Amygdala (tissue), 56 donors: ENCODE data around the gene RCL1.
A peak's percentile ranks its signal among the peaks of the same experiment; 100 is the strongest.
"Not testable (repeated sequence)": the region's sequence is repeated elsewhere in the genome, so short reads cannot be mapped to it uniquely, and the experiment has no call there.

ENCODE experiments used
- DNase-seq, 56 donors: peaks; one replicate each; lab custom pipeline; 2025; lab: John Stamatoyannopoulos, UW

Gene RCL1

DNA sequence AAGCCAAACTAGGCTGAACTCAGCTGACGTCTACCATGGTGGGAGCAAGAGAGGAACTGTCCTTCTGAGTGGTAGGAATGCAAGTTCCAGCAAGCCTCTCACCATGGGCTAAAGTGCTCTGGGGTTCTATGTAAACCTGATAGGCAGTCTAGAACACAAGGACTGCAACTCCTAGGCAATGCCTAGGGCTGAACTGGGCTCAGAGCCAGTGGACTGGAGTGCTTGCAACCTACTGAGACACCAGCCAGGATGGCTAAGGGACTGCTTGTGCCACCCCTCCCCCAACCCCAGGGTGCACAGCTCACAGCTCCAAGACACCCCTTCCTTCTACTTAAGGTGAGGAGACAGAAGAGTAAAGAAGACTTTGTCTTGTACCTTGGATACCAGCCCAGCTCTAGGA, 12.1 kb upstream of the RCL1 start:
- DNase-seq = no peak

DNA sequence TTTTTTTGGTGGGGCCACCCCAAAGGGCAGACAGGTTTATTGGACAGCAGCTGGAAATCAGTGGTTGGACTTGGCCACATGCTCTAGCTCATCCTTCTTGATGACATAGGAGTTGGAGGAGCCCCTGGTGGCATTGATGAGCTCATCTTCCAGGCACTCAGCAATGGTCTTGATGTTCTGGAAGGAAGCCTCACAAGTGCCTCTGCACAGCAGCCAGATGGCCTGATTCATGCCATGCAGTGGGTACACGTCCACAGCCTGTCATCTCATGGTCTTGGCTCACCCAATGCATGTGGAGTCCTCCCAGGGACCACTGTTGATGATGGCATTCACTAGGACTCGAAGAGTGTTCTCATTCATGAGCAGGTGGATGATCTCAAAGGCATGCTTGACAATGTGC, 11.3 kb upstream of the RCL1 start:
- no peak for DNase-seq

DNA sequence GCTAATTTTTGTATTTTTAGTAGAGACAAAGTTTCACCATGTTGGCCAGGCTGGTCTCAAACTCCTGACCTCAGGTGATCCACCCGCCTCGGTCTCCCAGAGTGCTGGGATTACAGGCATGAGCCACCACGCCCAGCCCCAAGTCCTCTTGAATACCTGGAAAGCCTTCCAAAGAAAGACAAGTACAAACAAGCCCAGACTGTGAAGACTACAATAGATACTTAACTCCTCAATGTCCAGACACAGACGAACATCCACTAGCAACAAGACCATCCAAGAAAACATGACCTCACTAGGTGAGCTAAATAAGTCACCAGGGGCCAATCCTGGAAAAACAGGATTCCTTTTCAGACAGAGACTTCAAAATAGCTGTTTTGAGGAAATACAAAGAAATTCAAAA, 9.6 kb upstream of the RCL1 start:
- not testable (repeated sequence) for DNase-seq

GRCh38 chr9:4784403-4784802, 8.3 kb upstream of the RCL1 start:
- DNase-seq = no peak

DNA sequence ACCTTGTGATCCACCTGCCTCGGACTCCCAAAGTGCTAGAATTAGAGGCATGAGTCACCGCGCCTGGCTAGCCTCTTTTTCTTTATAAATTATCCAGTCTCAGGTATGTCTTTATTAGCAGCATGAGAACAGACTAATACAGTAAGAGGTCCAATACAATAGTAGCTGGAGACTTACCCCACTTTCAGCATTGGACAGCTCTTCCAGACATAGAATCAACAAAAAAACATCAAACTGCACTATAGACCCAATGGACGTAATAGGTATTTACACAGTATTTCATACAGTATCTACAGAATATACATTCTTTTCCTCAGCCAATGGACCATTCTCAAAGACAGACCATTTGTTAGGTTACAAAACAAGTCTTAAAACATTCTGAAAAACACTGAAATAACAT, 6.1 kb upstream of the RCL1 start:
- DNase-seq = no peak

- no peak for DNase-seq
These were observed 4.9 kb upstream of the RCL1 start for GRCh38 chr9:4787876-4788275.

DNA sequence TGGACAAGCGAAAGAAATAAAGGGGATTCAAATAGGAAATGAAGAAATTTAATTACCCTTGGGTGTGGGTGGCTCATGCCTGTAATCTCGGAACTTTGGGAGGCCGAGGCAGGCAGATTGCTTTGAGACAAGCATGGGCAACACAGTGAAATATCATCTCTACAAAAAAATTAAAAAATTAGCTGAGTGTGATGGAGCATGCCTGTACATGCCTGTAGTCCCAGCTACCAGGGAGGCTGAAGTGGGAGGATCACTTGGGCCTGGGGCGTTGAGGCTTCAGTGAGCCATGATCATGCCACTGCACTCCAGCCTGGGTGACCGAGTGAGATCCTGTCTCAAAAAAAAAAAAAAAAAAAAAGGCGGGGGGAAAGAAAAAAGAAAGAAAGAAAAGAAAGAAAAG, 4.0 kb upstream of the RCL1 start:
- no peak for DNase-seq

GRCh38 chr9:4792054-4792571, 631 bp upstream of the RCL1 start:
- DNase-seq = peak in 3 of 56 donors; percentile 52 to 72 (median 55)

- peak in 1 of 56 donors; percentile 41 for DNase-seq
These were observed 983 bp downstream of the RCL1 start for GRCh38 chr9:4793459-4794395.

DNA sequence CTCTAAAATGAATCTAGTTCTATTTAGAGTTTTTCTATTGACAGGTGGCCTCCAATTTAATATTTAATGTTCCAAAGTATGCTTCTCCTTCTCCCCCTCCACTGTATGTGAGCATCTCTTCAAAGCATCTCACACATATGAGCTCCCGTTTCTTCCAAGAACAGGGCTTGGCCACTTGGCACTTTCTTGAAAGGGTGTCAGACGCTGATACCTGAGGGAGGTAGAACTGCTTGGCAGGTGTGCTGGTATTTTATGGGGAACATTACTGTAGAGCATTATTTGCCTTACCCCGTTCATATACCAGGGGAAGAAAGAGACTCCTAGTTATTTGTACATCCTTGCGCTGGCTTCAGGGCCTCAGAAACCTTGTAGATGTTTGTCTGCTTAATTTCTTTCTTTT, 1.9 kb downstream of the RCL1 start:
- no peak for DNase-seq

GRCh38 chr9:4795108-4795507, 2.4 kb downstream of the RCL1 start:
- not testable (repeated sequence) for DNase-seq

- DNase-seq = no peak
These were observed 3.8 kb downstream of the RCL1 start for GRCh38 chr9:4796530-4796929.

GRCh38 chr9:4796988-4797853, 4.5 kb downstream of the RCL1 start:
- DNase-seq = peak in 3 of 56 donors; percentile 2 to 24 (median 8)

DNA sequence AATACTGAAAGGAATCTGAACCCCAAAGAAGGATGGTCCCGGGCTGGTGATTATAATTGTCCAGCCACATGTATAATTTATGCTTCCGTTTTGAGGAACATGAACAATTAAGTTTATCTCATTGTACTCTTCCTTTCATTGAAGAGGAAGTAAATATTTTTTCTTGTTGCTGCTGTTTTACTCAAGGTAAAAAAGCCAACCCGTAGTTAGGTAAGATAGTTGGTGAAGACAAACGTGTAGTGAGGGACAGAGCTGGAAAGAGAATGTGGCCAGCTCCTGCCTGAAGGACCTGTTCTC, 5.1 kb downstream of the RCL1 start:
- DNase-seq = no peak

- DNase-seq = no peak
These were observed 5.7 kb downstream of the RCL1 start for GRCh38 chr9:4798281-4799032.

DNA sequence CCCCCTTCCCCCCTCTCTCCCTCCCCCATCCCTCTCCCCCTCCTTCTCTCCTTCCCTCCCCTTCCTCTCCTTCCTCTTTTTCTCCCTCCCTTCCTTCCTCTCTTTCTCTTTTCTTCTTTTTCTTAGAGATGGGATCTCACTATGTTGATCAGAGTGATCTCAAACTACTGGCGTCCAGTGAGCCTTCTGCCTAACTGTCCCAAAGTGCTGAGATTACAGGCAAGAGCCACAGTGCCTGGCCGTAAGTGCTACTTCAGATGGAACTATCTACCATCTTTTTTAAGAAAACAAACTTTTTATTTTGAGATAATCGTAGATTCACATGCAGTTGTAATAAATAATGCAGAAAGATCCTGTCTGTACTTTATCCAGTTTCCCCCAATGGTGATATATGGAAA, 6.3 kb downstream of the RCL1 start:
- no peak for DNase-seq

DNA sequence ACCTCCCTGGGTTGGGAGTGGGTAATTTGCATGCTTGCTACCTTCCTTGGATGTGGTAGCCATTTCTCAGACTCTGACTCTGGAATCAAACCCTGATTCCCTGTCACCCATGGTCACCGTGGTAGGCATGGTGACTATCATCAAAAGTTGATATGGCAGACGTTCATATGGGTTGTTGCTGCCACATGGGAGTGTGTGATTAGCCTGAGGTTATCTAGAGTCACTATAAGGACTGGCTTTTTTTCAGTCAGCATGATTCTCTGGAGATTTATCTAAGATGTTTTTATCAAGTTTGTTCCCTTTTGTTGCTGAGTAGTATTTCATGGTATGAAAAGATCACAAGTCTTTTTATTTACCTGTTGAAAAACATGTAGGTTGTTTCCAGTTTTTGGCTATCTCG, 7.0 kb downstream of the RCL1 start:
- DNase-seq = no peak

- DNase-seq = no peak
These were observed 8.4 kb downstream of the RCL1 start for GRCh38 chr9:4801156-4801555.

- DNase-seq = no peak
These were observed 11.2 kb downstream of the RCL1 start for GRCh38 chr9:4803670-4804530.

GRCh38 chr9:4804531-4805016, 11.8 kb downstream of the RCL1 start:
- no peak for DNase-seq
